Measurements from ENCODE around the gene TTC31.
A peak's percentile ranks its signal among the peaks of the same experiment; 100 is the strongest.

Gene TTC31

GRCh38 chr2:74526649-74527230 is 43.9 kb downstream of the TTC31 start:
- DNase-seq (ENCODE audit: low spot score): no peak

GRCh38 chr2:74527741-74528140 is 44.9 kb downstream of the TTC31 start:
- DNase-seq (ENCODE audit: low spot score): no peak

- DNase-seq (ENCODE audit: low spot score): no peak
Measured at GRCh38 chr2:74528600-74529356, 45.9 kb downstream of the TTC31 start.

GRCh38 chr2:74529357-74530238 is 46.7 kb downstream of the TTC31 start, which contains the start of the genes AUP1 and HTRA2:
Gene AUP1, minus strand, starts transcription at chr2:74529706. Its CDS starts 77 bp downstream, at chr2:74529629.
Gene HTRA2, plus strand, starts transcription at chr2:74529933. Its CDS starts 74 bp downstream, at chr2:74530007.
- peak; percentile 98 for DNase-seq (ENCODE audit: low spot score)

- DNase-seq (ENCODE audit: low spot score): no peak
Measured at GRCh38 chr2:74530239-74531187, 47.6 kb downstream of the TTC31 start.

- no peak for DNase-seq (ENCODE audit: low spot score)
Measured at GRCh38 chr2:74531666-74532065, 48.8 kb downstream of the TTC31 start.

GRCh38 chr2:74532222-74532621 is 49.3 kb downstream of the TTC31 start:
- peak; percentile 47 for DNase-seq (ENCODE audit: low spot score)

- DNase-seq (ENCODE audit: low spot score): no peak
Measured at GRCh38 chr2:74533464-74533863, 50.6 kb downstream of the TTC31 start.

GRCh38 chr2:74534411-74534810 is 51.5 kb downstream of the TTC31 start:
- no peak for DNase-seq (ENCODE audit: low spot score)

- no peak for DNase-seq (ENCODE audit: low spot score)
Measured at GRCh38 chr2:74535440-74535965, 52.6 kb downstream of the TTC31 start.

GRCh38 chr2:74536166-74536950 is 53.5 kb downstream of the TTC31 start:
- no peak for DNase-seq (ENCODE audit: low spot score)

- DNase-seq (ENCODE audit: low spot score): no peak
Measured at GRCh38 chr2:74537140-74537539, 54.3 kb downstream of the TTC31 start.

- DNase-seq (ENCODE audit: low spot score): no peak
Measured at GRCh38 chr2:74538881-74539339, 56.0 kb downstream of the TTC31 start.

- no peak for DNase-seq (ENCODE audit: low spot score)
Measured at GRCh38 chr2:74540291-74540690, 57.4 kb downstream of the TTC31 start.

GRCh38 chr2:74542978-74543377 is 60.1 kb downstream of the TTC31 start:
- no peak for DNase-seq (ENCODE audit: low spot score)
